SW480 (cell line): ENCODE measurements around the gene ALCAM.
"Not testable (repeated sequence)": the region's sequence is repeated elsewhere in the genome, so short reads cannot be mapped to it uniquely, and the experiment has no call there.

Experiments
- DNase-seq: peaks from one replicate; pipeline ENCODE4 v3.0.0-alpha.2; 2016; ENCODE audit warnings: low spot score

ALCAM gene

DNA sequence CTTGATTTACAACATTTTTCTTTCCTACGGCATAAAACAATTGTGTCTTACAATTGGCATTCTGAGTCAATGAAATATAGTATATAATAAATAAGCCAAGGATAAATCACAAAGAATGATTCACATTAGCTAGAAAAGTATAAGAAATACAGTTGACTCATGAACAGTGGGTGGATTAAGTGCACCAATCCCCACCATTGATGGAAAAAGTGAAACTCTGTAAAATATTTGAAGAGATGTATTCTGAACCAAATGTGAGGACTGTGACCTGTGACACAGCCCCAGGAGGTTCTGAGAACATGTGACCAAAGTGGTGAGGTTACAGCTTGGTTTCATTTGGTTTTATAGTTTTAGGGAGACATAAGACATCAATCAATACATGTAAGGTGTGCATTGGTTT lies 227.5 kb downstream of the ALCAM start:
- DNase-seq: no peak

DNA sequence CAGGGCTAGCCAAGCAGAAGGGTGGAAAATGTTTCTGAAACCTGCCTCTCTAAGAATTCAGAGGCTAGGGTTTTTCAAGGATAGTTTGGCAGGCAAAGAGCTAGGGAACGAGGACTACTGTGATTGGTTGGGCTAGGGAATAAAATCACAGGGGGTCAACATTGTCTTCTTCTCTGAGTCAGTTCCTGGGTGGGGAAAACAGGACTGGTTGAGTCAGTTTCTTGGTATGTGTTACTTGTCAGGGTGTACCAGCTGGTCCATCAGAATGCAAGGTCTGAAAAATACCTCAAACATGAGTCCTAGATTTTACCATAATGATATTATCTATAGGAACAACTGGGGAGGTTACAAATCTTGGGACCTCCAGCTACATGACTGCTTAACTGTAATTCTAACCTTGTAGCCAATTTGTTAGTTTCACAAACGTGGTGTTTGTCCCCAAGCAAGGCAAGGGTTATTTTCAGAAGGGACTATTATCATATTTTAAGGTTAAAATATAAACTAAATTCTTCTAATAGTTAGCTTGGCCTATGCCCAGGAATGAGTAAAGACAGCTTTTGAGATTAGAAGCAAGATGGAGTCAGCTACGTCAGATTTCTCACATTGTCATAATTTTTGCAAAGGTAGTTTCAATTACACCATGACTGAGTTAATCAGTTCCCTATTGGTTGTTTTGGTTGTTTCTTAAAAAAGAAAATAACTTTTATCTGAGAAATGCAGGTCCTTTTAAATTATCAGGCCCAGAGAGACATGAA lies 231.5 kb downstream of the ALCAM start:
- DNase-seq: no peak

DNA sequence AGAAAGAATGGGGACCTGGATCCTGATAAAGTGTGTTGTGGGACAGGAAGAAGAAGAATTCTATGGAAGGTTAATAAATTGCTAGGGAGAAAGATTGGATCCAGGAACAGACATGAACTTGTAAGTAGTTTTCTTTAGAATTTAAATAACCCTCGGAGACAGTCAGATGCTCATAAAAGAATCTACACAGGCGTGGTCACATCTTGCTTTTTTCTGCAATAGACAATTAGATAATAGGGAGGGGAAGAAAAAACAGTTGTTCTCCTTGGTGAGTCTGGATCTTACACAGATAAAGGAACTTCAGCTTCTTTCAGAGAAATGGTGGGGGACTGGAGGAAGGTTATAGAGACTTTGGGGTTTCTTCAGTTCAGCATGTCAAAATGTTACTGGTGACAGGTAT lies 232.6 kb downstream of the ALCAM start:
- no peak for DNase-seq

DNA sequence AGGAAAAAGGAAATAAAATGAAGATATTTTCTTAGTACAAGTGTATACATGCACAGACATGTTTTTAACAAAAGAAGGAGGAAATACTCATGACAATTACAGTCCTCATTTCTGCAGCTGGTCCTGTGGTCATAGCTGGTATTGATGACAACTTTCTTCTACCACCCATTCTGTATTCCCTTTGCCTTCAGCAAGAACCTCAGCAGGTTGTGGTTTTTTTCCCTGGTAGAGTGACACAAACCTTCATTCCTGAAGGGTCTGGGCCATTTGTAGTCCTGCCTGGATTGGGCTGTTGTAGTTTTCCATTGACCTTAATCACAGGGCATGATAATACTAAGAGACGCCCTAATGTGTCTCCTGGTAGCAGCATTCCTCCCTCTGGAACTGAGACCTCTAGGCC lies 235.0 kb downstream of the ALCAM start:
- not testable (repeated sequence) for DNase-seq

DNA sequence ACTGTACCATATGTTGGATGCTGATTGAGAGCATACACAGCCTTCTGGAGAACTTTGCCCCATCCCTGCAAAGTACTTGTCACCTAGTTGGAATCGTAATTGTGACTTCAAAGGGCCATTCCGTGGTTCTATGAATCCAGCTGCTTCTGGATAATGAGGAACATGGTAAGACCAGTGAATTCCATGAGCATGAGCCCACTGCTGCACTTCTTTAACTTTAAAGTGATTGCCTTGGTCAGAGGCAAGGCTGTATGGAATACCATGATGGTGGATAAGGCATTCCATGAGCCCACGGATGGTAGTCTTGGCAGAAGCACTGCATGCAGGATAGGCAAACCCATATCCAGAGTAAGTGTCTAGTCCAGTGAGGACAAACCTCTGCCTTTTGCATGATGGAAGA lies 235.6 kb downstream of the ALCAM start:
- not testable (repeated sequence) for DNase-seq

DNA sequence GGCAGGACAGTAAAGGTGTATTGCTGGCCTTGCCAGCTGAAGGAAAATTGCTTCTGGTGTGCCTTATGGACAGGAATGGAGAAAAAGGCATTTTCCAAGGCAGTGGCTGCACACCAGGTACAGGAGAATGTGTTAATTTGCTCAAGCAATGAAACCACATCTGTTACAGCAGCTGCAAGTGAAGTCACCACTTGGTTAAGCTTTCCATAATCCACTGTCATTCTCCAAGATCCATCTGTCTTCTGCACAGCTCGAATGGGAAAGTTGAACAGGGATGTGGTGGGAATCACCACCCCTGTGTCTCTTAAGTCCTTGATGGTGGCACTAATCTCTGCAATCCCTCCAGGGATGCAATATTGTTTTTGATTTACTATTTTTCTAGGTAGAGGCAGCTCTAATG lies 236.8 kb downstream of the ALCAM start:
- not testable (repeated sequence) for DNase-seq

DNA sequence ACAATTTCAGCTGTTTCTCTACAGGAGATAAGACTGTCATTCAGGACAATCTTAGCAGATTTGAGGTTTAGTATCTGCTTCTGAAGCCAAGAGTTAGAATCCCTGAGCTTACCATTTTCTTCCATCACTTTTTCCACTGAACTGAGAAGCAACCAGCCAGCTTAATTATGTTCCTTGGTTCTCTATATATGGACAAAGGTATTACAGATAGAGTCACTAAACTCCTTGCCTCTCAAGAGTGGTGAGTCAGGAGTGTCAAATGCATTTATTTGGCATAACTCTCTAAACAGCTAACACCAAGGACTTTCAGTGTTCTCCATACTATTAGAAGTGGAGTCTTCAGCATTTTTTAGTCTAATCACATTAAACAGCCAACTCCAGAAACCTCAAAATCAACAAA lies 239.3 kb downstream of the ALCAM start:
- no peak for DNase-seq

DNA sequence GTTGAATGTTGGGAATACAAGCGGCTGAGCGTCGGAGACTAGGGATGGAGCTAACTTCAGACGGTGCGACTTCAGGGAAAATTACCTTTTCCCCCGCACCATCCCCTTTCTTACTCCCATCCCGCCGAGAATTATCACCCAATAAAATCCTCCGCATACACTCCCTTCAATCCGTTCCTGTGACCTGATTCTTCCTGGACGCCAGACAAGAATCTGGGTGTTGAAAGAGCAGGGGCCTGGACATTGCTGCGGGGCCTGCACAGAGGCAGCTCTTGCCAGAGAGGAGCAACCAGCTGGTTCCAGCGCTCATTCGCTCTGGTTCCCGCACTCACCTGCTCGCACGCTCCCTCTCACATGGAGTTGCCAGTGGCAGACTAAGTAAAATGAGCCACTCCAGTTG lies 241.9 kb downstream of the ALCAM start:
- no peak for DNase-seq

DNA sequence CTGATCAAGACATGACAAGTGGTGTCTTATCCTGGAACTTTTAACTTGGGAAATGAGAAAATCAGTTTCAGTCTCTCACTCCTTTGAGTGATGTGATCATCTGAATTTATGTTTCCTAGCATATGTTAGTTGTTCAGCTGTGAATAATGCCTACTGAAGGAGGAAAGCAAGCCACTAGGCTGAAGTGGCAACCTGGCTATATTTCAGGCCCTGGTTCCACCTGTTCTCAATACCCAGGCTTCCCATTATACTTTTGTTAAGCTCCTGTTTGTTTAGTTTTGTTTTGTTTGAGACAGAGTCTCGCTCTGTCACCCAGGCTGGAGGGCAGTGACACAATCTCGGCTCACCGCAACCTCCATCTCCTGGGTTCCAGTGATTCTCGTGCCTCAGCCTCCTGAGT lies 243.8 kb downstream of the ALCAM start:
- DNase-seq: no peak

DNA sequence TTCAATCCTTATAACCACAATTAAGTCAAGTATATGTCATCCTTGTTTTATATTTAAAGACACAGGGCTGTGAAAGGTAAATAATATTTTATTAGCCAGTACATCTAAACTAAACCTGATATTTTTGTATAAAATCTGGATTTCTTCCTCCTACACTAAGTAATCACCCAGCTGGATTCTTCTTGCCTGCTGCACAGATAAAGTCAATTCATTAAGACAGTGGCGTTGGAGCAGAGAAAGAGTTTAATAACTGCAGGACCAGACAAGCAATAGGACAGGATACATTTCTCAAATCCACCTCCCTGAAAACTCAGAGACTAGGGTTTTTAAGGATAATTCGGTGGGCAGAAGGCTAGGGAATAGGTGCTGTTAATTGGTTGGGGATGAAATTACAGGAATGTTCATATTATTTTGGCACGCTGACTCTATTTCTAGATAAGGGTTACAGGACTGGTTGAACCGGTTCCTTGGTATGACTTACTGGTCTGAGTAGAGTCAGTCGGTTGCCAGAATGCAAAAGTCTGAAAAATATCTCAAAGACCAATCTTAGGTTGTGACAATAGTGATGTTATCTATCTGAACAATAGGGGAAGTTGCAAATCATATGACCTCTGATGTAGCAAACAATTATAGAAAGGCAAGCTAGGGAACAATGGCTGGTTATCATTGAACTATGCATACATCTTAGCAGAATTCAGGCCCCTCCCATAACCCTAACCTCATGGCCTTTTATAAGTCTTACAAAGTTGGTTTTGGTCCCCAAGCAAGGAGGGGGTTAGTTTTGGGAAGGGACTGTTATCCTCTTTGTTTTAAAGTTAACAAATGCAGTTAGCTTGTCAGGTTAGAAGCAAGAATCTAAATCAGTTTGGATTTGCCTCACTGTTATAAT lies 244.8 kb downstream of the ALCAM start:
- DNase-seq: no peak

DNA sequence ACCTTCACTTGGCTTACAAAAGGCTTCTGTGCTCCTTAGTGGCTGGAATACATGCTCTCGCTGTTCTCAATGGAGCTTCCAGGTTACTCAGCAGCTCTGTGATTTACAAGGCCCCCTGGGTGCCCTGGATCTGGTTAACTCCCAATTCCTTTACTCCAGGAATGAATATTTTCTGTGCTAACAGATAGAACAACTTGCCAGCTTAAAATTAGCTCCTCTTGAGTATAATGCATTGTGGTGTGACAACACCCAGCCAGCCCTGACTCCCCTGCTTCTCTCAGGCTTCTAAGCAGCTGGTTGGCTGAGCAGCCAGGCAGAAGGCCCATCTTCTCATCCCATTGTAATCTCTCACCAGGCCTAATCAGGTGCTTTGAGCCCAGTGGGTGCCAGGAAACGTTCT lies 246.4 kb downstream of the ALCAM start:
- DNase-seq: no peak

DNA sequence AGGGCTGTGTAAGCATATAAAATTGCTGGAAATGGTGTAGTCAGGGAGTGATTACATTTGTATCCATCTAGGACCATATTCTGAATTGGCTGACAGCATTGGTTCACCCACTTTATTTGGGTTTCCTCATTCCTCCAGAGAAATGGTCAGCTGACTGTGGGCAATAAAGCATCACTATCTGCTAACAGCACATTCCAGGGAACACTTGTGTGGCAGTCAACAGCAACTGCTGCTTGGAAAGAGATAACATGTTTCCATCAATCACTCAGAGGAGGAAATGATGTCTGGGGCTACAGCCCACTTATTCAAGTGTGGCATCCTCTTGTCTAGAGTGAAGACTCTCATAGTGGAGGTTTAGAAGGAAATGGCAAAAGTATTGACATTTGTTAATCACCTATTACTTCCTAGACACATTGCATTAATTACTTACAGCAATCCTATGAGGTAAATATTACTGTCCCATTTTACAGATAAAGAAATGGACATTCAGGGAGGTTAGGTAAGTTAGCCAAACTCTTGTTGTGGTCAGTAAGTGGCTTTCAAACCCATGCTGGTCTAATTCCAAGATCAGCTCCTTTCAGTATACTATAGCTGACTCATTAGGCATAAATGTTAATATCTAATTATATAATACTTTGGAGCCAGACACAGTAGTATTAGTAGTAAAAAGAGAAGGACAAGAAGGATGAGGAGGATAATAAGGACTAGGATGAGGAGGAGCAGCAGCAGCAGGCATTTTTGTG lies 247.8 kb downstream of the ALCAM start:
- no peak for DNase-seq

DNA sequence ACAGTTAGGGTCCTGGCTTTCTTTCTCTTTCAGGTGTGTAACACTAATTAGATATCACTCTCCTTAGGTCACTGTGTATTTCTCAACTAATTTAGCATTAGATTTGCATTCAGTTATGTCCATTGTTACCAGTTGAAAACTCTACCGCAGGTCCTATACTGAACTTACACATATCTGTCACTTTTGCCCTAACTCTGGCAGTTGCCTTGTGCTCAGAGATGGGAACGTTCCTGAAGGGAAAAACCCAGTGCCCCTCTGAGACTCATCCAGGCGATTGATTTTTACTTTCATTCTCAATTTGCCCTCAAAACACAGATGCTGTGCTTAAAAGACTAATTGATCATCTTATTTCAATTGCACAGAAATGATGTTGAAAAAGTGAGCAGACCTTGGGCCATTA lies 249.1 kb downstream of the ALCAM start:
- DNase-seq: no peak

DNA sequence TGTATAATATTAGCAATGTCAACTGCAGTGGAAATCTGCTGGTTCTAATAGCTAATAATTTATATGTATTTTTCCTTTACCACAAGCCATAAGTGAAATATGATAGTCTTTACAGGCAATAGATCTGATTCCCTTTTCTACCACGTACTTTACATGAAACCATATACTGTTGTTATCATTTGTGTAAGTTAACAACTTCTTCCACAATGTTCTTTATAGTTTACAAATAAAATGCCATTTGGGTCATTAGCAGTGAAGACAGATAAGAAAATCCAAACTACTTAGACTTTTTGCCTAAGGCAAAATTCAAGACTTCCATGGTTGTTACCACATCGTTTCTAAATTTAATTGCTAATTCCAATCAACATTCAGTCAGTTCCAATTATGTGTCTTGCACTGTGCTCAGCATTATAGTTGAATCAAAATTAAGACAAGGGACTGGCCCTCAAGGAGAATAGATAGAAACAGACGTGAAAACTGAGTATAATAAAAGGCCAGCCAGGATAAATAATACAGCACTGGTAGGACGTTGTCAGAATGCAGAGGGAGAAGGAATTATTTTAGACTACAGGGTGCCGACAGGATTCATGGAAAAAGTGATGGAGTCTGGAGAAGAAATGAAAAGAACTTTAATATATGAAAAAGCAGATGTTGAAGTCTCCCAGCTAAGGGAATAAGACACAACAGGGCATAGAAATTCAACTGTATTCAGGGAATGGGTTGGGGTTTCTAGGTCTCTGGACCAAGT lies 249.8 kb downstream of the ALCAM start:
- DNase-seq: no peak

DNA sequence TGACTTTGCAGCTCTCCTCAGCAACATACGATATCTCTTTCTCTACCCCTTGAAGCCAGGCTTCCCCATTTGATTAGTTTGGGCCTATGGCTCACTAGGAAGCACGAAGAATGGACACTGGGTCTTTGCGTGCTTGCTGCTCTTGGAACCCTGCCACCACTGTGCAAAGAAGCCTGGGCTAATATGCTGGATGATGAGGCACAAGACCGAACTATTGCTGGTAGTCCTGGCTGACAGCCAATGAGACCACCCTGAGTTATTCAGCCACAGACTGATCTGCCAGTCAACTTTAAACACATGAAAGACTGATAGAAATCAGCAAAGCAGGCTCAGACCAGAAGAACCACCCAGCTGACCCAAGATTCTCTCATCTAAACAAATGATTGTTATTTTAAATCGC lies 251.8 kb downstream of the ALCAM start:
- no peak for DNase-seq

DNA sequence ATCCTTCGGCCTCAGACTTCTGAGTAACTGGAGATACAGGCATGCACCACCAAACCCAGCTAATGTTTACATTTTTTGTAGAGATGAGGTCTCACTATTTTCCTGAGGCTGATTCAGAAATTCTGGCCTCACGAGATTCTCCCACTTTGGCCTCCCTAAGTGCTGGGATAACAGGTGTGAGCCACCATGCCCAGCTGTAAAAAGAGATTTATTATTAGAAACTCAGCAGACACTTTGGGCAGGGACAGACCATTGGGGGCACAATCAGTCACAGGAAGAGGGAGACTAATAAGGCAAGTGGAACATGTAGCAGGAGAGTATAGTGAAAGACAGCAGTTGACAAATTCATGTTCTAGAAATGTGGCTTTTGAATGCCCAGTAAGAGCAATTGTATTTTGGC lies 252.9 kb downstream of the ALCAM start:
- DNase-seq: no peak

DNA sequence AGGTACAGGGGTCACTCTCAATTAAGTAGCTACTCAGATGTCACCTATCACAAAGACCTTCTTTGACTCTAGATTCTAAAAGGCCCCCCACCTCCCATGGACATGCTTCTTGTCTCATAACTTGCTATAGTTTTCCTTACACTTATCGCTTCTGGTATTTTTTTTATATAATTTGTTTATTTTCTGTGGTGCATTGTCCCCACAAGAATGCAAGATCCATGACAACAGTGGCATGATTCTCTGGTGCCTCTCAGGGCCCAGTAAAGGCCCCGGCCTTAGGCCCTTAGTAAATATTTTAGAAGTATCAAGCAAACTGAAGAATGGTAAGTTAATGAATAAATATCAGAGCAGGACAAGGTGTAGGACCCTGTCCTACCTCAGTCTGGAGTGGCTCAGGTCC lies 253.5 kb downstream of the ALCAM start:
- no peak for DNase-seq

DNA sequence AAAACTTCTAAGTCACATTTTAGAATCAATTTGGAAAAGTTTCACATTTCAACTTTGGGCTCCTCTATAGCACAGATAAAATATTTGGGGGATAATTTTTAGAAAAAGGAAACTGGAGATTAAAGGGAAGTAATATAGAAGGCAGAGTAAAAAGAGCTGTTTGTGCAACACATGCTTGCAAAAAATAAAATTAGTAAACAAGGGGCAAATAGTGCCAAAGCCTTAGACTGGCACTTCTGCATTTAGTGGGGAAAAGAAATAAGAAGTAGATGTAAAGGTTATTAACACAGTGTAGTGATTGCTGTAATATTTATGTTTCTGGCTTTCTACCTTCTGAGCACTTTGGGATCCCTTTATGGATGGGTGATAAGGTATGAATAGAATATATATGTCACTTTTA lies 255.5 kb downstream of the ALCAM start:
- DNase-seq: no peak
